Measurements from ENCODE around the gene PPFIBP2.

DNA sequence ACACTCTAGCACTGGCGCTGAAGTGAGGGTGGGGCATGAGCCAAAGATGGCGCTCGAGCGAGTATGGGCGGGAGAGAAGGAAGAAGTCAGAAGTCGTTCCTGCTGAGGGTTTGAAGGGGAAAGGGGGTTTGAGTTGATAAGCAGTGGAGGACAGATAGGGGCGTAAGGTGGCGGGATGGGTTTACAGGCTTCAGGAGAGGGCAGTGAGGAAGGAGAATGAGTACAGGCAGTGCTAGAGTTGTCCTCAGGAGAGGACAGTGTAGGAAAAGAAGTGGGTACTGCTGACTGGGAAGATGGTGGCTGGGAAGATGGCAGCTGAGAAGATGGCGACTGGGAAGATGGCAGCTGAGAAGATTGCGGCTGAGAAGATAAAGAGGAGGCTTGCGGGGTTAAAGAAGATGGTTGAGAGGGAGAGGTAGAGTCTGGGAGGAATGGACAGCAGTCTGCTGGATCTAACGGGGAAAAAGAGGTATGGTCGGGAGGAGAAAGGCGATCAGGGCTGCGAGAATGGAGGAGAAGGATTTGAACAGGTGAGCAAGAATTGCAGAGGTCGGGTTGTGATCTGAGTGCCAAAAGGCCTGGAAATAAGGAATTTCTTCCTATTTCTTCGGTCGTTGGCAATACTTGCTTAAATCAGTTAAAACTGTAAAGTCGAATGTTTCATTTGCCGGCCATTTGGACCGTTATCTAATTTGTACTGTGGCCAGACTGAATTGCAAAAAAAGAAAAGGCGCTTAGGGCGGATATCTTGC lies 5.2 kb downstream of the PPFIBP2 start:
- TF ChIP-seq POLR2AphosphoS5 (IDR thresholded peaks at IDR 0.05): no peak
- TF ChIP-seq, protein P1, sequence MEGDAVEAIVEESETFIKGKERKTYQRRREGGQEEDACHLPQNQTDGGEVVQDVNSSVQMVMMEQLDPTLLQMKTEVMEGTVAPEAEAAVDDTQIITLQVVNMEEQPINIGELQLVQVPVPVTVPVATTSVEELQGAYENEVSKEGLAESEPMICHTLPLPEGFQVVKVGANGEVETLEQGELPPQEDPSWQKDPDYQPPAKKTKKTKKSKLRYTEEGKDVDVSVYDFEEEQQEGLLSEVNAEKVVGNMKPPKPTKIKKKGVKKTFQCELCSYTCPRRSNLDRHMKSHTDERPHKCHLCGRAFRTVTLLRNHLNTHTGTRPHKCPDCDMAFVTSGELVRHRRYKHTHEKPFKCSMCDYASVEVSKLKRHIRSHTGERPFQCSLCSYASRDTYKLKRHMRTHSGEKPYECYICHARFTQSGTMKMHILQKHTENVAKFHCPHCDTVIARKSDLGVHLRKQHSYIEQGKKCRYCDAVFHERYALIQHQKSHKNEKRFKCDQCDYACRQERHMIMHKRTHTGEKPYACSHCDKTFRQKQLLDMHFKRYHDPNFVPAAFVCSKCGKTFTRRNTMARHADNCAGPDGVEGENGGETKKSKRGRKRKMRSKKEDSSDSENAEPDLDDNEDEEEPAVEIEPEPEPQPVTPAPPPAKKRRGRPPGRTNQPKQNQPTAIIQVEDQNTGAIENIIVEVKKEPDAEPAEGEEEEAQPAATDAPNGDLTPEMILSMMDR (IDR thresholded peaks at IDR 0.05 in 8 of 11, conservative IDR thresholded peaks at IDR 0.05 in 3 of 11): no peak
